ENCODE measurements around the gene FPGT. TPM values are rescaled to one million over a fixed set of nuclear protein-coding genes. Genes with fewer than 3 reads are reported as not detected.

FPGT gene
- total and polyA plus RNA-seq, 2 experiments from 2014 or later = 2.6 to 4.2 TPM

DNA sequence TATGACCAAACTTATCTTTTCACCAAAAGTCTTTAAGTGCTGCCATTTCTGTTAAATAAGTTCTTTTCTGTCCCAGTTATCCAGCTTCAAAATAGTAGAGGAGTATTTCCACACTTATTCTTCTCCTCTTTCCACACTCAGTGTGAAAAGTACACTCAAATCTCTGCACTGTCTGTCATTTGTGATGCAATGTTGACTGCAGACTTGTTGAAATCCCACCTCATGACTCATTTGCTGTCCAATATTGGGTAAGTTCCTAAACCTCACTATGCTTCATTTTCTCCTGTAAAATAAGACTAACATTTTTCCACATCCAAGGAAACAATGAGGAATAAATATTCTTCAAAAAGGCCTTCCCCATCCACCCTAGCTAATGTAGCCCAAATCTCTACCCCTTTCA lies 17.6 kb upstream of the FPGT start (continued):
- no peak for TF ChIP-seq ZNF462 (CRISPR knock-in tag; IDR thresholded peaks at IDR 0.05)
- TF ChIP-seq ZNF114 (CRISPR knock-in tag; IDR thresholded peaks at IDR 0.05) = no peak
- TF ChIP-seq STAT1 (IDR thresholded peaks at IDR 0.05; ENCODE audit: unreplicated experiment) = no peak
- TF ChIP-seq JUNB (IDR thresholded peaks at IDR 0.05; ENCODE audit: unreplicated experiment) = no peak
- TF ChIP-seq EZH2phosphoT487 (IDR thresholded peaks at IDR 0.05; ENCODE audit: unreplicated experiment) = no peak

- Mint-ChIP-seq H3K4me1 (peaks cover 4% of the 10 kb centered on the region; the same call in 2 of the 3 replicates), H3K9me3 (no peaks in the 10 kb centered on the region), H3K36me3 (ENCODE audit: low read depth) (no peaks in the 10 kb centered on the region), H3K4me3 (no peak overlapping the region), H3K27ac (no peak overlapping the region), H3K27me3 (ENCODE audit: insufficient read depth, low read depth, poor library complexity) (peaks cover 4% of the 10 kb centered on the region)
- H3K4me2 ChIP-seq = no peak overlapping the region
- H3K4me3 ChIP-seq = no peak overlapping the region
- no peaks in the 10 kb centered on the region for H3F3A ChIP-seq (replicated peaks; ENCODE audit: low read depth)
- peaks cover 6% of the 10 kb centered on the region; the same call in 1 of the 2 replicates for H3K4me1 ChIP-seq (ENCODE audit: insufficient read depth)
- no peak for DNase-seq (ENCODE audit: low spot score)
- ATAC-seq = no peak
- H4K20me1 ChIP-seq (replicated peaks; ENCODE audit: insufficient read depth) = no peaks in the 10 kb centered on the region
- H2AFZ ChIP-seq = no peak overlapping the region
- H3K27me3 ChIP-seq (ENCODE audit: insufficient read depth) = no peaks in the 10 kb centered on the region
- H3K27ac ChIP-seq (ENCODE audit: low read depth) = no peak overlapping the region
- H3K79me2 ChIP-seq (replicated peaks; ENCODE audit: insufficient read depth) = no peaks in the 10 kb centered on the region
- H3K9me2 ChIP-seq (ENCODE audit: insufficient read depth) = no peaks in the 10 kb centered on the region
- no peaks in the 10 kb centered on the region for H3K36me3 ChIP-seq (ENCODE audit: insufficient read depth)
- no peak for TF ChIP-seq EZH2phosphoT487 (IDR thresholded peaks at IDR 0.05; ENCODE audit: unreplicated experiment)
- no peak for TF ChIP-seq ZNF462 (CRISPR knock-in tag; IDR thresholded peaks at IDR 0.05)
- TF ChIP-seq, protein P1, sequence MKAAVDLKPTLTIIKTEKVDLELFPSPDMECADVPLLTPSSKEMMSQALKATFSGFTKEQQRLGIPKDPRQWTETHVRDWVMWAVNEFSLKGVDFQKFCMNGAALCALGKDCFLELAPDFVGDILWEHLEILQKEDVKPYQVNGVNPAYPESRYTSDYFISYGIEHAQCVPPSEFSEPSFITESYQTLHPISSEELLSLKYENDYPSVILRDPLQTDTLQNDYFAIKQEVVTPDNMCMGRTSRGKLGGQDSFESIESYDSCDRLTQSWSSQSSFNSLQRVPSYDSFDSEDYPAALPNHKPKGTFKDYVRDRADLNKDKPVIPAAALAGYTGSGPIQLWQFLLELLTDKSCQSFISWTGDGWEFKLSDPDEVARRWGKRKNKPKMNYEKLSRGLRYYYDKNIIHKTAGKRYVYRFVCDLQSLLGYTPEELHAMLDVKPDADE (IDR thresholded peaks at IDR 0.05) = no peak
- no peak for TF ChIP-seq CTCF (conservative IDR thresholded peaks at IDR 0.05; ENCODE audit: low read depth in 2 of 2)
These were observed 4.1 kb upstream of the FPGT start for GRCh38 chr1:74193908-74194307.

Measured in GM23338 (cell line).